ENCODE results near the gene UNC80. TPM values are rescaled to one million over a fixed set of nuclear protein-coding genes. Genes with fewer than 3 reads are reported as not detected.

Gene UNC80
- total RNA-seq, 1 experiment from 2014 or later, result 0.48 TPM

DNA sequence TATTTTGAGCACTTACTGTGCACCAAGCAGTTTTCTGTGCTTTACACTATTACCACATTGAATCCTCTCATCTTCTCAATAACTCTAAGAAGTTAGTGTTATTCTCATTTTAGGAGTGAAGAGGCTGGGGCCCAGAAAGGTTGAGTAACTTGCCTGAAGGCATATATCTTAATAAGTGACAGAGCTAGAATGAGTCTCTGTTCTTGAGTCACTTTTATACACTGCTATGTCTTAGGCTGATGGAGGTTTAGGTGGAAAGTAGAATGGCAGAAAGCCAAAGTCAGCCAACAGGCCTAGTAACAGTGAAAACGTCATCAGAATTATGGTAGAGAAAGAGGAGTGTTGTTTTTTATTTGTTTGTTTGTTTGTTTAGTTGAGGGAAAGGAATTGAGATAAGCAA, 202.9 kb downstream of the UNC80 start (continued):
- TF ChIP-seq, protein P1, sequence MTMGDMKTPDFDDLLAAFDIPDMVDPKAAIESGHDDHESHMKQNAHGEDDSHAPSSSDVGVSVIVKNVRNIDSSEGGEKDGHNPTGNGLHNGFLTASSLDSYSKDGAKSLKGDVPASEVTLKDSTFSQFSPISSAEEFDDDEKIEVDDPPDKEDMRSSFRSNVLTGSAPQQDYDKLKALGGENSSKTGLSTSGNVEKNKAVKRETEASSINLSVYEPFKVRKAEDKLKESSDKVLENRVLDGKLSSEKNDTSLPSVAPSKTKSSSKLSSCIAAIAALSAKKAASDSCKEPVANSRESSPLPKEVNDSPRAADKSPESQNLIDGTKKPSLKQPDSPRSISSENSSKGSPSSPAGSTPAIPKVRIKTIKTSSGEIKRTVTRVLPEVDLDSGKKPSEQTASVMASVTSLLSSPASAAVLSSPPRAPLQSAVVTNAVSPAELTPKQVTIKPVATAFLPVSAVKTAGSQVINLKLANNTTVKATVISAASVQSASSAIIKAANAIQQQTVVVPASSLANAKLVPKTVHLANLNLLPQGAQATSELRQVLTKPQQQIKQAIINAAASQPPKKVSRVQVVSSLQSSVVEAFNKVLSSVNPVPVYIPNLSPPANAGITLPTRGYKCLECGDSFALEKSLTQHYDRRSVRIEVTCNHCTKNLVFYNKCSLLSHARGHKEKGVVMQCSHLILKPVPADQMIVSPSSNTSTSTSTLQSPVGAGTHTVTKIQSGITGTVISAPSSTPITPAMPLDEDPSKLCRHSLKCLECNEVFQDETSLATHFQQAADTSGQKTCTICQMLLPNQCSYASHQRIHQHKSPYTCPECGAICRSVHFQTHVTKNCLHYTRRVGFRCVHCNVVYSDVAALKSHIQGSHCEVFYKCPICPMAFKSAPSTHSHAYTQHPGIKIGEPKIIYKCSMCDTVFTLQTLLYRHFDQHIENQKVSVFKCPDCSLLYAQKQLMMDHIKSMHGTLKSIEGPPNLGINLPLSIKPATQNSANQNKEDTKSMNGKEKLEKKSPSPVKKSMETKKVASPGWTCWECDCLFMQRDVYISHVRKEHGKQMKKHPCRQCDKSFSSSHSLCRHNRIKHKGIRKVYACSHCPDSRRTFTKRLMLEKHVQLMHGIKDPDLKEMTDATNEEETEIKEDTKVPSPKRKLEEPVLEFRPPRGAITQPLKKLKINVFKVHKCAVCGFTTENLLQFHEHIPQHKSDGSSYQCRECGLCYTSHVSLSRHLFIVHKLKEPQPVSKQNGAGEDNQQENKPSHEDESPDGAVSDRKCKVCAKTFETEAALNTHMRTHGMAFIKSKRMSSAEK (CRISPR knock-in tag; IDR thresholded peaks at IDR 0.05; ENCODE audit: borderline replicate concordance), result no peak
- no peak for TF ChIP-seq ZNF423 (CRISPR knock-in tag; IDR thresholded peaks at IDR 0.05)

DNA sequence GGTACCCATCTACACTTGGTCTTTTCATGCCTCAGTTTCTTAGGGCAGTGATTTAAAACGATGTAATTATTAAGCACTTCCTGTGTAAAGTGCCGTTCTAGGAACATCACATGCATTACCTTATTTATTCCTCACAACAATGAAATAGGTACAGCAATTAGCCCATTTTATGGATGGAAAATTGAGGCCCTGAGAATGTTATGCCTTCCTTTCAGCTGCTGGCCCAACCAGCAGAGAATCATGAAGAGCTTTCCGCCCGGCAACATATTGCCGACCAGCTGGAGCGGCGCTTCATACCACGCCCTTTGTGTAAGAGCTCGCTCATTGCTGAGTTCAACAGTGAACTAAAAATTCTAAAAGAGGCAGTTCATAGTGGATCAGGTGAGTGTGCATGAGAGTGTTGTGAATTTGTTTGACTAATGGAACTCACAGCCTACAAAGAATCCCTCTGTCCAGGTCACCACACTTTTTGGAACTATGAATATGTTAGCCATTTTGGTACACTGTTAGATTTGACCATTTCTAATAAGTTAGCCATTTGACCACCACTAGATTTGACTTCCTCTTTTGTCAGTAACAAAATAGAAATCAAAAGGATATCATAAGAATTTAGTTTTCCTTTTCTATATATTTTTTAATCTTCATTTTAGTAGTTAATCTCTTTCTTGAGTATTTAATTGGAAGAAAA, 205.2 kb downstream of the UNC80 start:
- DNase-seq (ENCODE audit: low spot score) (no peak), ATAC-seq (no peak)
- no peaks in the 10 kb centered on the region for H3K36me3 Mint-ChIP-seq
- ChIA-PET CTCF (interaction anchor here (1.5 to 2.7 kb wide), 3 partner anchors 16 to 222 kb away, joined by 3 to 13 read pairs (median 3); no protein-coding TSS in a partner anchor), POLR2A (no interaction called here)
- no peak overlapping the region for H3K4me3 Mint-ChIP-seq
- no peaks in the 10 kb centered on the region for H3K4me1 Mint-ChIP-seq
- TF ChIP-seq TEAD4 (CRISPR knock-in tag; IDR thresholded peaks at IDR 0.05), result no peak
- TF ChIP-seq, protein P2, sequence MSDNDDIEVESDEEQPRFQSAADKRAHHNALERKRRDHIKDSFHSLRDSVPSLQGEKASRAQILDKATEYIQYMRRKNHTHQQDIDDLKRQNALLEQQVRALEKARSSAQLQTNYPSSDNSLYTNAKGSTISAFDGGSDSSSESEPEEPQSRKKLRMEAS (CRISPR knock-in tag; IDR thresholded peaks at IDR 0.05), result no peak
- TF ChIP-seq JUN (CRISPR knock-in tag; IDR thresholded peaks at IDR 0.05), result no peak
- TF ChIP-seq, protein P3, sequence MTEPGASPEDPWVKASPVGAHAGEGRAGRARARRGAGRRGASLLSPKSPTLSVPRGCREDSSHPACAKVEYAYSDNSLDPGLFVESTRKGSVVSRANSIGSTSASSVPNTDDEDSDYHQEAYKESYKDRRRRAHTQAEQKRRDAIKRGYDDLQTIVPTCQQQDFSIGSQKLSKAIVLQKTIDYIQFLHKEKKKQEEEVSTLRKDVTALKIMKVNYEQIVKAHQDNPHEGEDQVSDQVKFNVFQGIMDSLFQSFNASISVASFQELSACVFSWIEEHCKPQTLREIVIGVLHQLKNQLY (CRISPR knock-in tag; IDR thresholded peaks at IDR 0.05), result no peak
- H3K9me3 Mint-ChIP-seq, result no peaks in the 10 kb centered on the region
- 0 out of 2 replicates have a peak, but pooled peaks cover 4% of the 10 kb centered on the region for H3K27me3 Mint-ChIP-seq (ENCODE audit: low read depth)
- no peak overlapping the region for H3K27ac Mint-ChIP-seq

DNA sequence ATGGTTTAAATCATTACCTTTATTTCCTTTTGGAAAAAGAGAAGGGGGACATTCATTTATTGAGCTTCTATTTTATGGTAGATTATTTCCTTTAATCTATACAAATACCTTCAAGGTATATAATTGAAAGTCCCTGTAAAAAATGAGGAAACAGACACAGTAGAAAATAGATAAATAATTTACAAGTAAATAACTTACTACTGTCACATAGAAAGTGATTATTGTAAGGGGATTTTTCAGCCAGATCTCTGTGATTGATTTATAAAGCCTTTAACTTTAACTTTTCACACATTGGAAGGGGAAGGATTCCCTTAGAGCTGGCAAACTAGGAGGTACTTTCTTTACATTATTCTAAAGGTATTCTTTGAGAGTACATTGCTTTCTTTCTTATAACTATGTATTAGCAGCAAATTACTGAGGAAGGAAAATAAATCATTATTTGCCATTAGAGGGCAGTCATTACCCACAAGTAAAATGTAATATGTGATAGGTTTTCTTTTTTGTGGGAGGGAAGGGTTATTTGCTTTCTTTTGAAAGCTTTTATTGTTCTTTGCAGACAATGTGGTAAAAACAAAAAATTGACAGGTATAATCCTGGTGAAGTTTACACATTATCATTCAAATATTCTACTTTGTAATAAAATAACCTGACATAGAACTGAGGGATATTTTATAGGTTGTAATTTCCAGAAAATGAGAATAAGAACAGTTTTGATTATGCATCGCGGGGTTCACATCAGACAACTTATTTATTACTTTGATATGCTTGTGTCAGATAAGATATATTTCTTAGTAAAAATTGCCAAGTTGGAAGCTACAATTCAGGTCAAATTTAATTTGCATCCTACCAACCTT, 206.0 kb downstream of the UNC80 start:
- no peak for ATAC-seq
- no peaks in the 10 kb centered on the region for H3K9me3 Mint-ChIP-seq
- H3K27ac Mint-ChIP-seq, result no peak overlapping the region
- no peak overlapping the region for H3K4me3 Mint-ChIP-seq
- no peak for TF ChIP-seq ZNF263 (CRISPR knock-in tag; IDR thresholded peaks at IDR 0.05; ENCODE audit: low read depth)
- TF ChIP-seq, protein P4, sequence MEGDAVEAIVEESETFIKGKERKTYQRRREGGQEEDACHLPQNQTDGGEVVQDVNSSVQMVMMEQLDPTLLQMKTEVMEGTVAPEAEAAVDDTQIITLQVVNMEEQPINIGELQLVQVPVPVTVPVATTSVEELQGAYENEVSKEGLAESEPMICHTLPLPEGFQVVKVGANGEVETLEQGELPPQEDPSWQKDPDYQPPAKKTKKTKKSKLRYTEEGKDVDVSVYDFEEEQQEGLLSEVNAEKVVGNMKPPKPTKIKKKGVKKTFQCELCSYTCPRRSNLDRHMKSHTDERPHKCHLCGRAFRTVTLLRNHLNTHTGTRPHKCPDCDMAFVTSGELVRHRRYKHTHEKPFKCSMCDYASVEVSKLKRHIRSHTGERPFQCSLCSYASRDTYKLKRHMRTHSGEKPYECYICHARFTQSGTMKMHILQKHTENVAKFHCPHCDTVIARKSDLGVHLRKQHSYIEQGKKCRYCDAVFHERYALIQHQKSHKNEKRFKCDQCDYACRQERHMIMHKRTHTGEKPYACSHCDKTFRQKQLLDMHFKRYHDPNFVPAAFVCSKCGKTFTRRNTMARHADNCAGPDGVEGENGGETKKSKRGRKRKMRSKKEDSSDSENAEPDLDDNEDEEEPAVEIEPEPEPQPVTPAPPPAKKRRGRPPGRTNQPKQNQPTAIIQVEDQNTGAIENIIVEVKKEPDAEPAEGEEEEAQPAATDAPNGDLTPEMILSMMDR (IDR thresholded peaks at IDR 0.05), result 0 out of 2 replicates have a peak, but pooled peaks have one; percentile 13
- CTCF ChIA-PET, result interaction anchor here (0.6 to 2.7 kb wide), 4 partner anchors 41 to 221 kb away, joined by 3 to 13 read pairs (median 4); no protein-coding TSS in a partner anchor
- 0 out of 2 replicates have a peak, but pooled peaks cover 4% of the 10 kb centered on the region for H3K27me3 Mint-ChIP-seq (ENCODE audit: low read depth)
- no peaks in the 10 kb centered on the region for H3K4me1 Mint-ChIP-seq
- POLR2A ChIA-PET, result no interaction called here
- no peak for DNase-seq (ENCODE audit: low spot score)
- H3K36me3 Mint-ChIP-seq, result no peaks in the 10 kb centered on the region

DNA sequence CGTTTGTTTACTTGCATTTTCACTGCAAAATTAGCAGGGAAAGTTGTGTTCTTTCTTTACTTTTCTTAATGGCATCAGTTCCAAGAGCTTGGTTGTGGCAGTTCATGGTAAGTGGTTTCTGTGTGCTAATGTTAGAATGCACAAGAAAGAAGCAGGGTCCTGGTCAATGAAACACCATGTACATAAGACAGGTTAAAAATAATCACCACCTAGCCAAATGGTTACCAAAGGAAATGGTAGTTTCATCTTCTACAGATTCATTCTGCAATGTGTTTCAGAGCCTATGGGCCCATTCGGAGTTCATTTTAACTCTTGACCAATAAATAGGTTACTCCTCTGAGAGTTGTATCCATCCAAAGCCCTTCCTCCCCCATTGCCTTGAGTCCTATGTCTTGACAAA, 212.7 kb downstream of the UNC80 start:
- ChIA-PET CTCF (interaction anchor here (2.7 kb wide), 1 partner anchor 215 kb away, joined by 8 read pairs; no protein-coding TSS in a partner anchor), POLR2A (no interaction called here)
- ATAC-seq (no peak), DNase-seq (ENCODE audit: low spot score) (no peak)
- H3K27ac Mint-ChIP-seq, result no peak overlapping the region
- no peak for TF ChIP-seq SMAD4 (CRISPR knock-in tag; IDR thresholded peaks at IDR 0.05)
- TF ChIP-seq, protein P5, sequence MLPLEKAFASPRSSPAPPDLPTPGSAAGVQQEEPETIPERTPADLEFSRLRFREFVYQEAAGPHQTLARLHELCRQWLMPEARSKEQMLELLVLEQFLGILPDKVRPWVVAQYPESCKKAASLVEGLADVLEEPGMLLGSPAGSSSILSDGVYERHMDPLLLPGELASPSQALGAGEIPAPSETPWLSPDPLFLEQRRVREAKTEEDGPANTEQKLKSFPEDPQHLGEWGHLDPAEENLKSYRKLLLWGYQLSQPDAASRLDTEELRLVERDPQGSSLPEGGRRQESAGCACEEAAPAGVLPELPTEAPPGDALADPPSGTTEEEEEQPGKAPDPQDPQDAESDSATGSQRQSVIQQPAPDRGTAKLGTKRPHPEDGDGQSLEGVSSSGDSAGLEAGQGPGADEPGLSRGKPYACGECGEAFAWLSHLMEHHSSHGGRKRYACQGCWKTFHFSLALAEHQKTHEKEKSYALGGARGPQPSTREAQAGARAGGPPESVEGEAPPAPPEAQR (CRISPR knock-in tag; IDR thresholded peaks at IDR 0.05), result no peak
- TF ChIP-seq OVOL2 (CRISPR knock-in tag; IDR thresholded peaks at IDR 0.05; ENCODE audit: borderline replicate concordance), result no peak
- no peaks in the 10 kb centered on the region for H3K36me3 Mint-ChIP-seq
- H3K4me3 Mint-ChIP-seq, result no peak overlapping the region
- H3K9me3 Mint-ChIP-seq, result no peaks in the 10 kb centered on the region
- H3K27me3 Mint-ChIP-seq (ENCODE audit: low read depth), result no peaks in the 10 kb centered on the region
- no peaks in the 10 kb centered on the region for H3K4me1 Mint-ChIP-seq

All from WTC11 (cell line).